ENCODE results near the gene NSD2. TPM values are rescaled to one million over a fixed set of nuclear protein-coding genes. Genes with fewer than 3 reads are reported as not detected.

NSD2 gene
- total and polyA plus RNA-seq, 3 donors from 2014 or later = 108 to 144 (median 124) TPM

GRCh38 chr4:1841201-1841886 is 29.8 kb upstream of the NSD2 start:
- H3K36me3 ChIP-seq (ENCODE audit: low read depth, missing control alignments) = no peaks in the 10 kb centered on the region
- DNase-seq = no peak
- H3K27me3 ChIP-seq = no peaks in the 10 kb centered on the region
- H3K4me3 ChIP-seq = no peak overlapping the region
- peaks cover 34% of the 10 kb centered on the region for H3K4me1 ChIP-seq
- WGBS, 2 donors = 85 to 89% methylated on average over 31 of the region's 31 CpGs
- no peaks in the 10 kb centered on the region for H3K9me3 ChIP-seq
- peak overlapping the region; percentile 13 to 45 for H3K27ac ChIP-seq
- TF ChIP-seq POLR2A (IDR thresholded peaks at IDR 0.05) = no peak
- TF ChIP-seq CTCF (IDR thresholded peaks at IDR 0.05) = no peak
- intact Hi-C loops (cut with DNase I; ENCODE audit: low total_unique reads) = no loop called here

- H3K4me3 ChIP-seq = no peak overlapping the region
- DNase-seq = no peak
- no peaks in the 10 kb centered on the region for H3K27me3 ChIP-seq
- TF ChIP-seq POLR2A (IDR thresholded peaks at IDR 0.05) (no peak), CTCF (IDR thresholded peaks at IDR 0.05) (no peak)
- H3K27ac ChIP-seq = peak overlapping the region; percentile 13 to 45
- no peaks in the 10 kb centered on the region for H3K9me3 ChIP-seq
- peaks cover 34% of the 10 kb centered on the region for H3K4me1 ChIP-seq
- intact Hi-C loops (cut with DNase I; ENCODE audit: low total_unique reads) = no loop called here
- no peaks in the 10 kb centered on the region for H3K36me3 ChIP-seq (ENCODE audit: low read depth, missing control alignments)
- 77 to 84% methylated on average over 5 to 9 of the region's 9 CpGs for WGBS, 2 donors
These were observed 29.3 kb upstream of the NSD2 start for GRCh38 chr4:1841887-1842210.

- intact Hi-C loops (cut with DNase I; ENCODE audit: low total_unique reads) = no loop called here
- Histone ChIP-seq H3K27ac (peak overlapping the region in 1 of 2 donors; percentile 45), H3K27me3 (no peaks in the 10 kb centered on the region), H3K9me3 (no peaks in the 10 kb centered on the region), H3K4me1 (peaks cover 34% of the 10 kb centered on the region), H3K36me3 (ENCODE audit: low read depth, missing control alignments) (no peaks in the 10 kb centered on the region), H3K4me3 (no peak overlapping the region)
- TF ChIP-seq POLR2A (IDR thresholded peaks at IDR 0.05) = no peak
- TF ChIP-seq CTCF (IDR thresholded peaks at IDR 0.05) = no peak
- peak; percentile 71 for DNase-seq
- WGBS, 2 donors = 61 to 79% methylated on average over 9 to 13 of the region's 13 CpGs
These were observed 28.8 kb upstream of the NSD2 start for GRCh38 chr4:1842339-1842895.

GRCh38 chr4:1842993-1843448 is 28.2 kb upstream of the NSD2 start:
- WGBS, 2 donors = 47 to 75% methylated on average over 8 to 17 of the region's 17 CpGs
- H3K27ac ChIP-seq = peak overlapping the region; percentile 27 to 73

More at GRCh38 chr4:1842993-1843448, 28.2 kb upstream of the NSD2 start:
- no peak overlapping the region for H3K4me3 ChIP-seq
- intact Hi-C loops (cut with DNase I; ENCODE audit: low total_unique reads) = no loop called here
- H3K4me1 ChIP-seq = peaks cover 34% of the 10 kb centered on the region
- DNase-seq = peak; percentile 65
- no peaks in the 10 kb centered on the region for H3K27me3 ChIP-seq
- H3K9me3 ChIP-seq = no peaks in the 10 kb centered on the region
- TF ChIP-seq CTCF (IDR thresholded peaks at IDR 0.05) = no peak
- TF ChIP-seq POLR2A (IDR thresholded peaks at IDR 0.05) = no peak
- H3K36me3 ChIP-seq (ENCODE audit: low read depth, missing control alignments) = no peaks in the 10 kb centered on the region

All from testis (tissue), 3 donors.